HG02588 (cell line): Measurements from ENCODE around the gene UBAP1.
A peak's percentile ranks its signal among the peaks of the same experiment; 100 is the strongest.
"Not testable (repeated sequence)": the region's sequence is repeated elsewhere in the genome, so short reads cannot be mapped to it uniquely, and the experiment has no call there.

ENCODE experiments used
- ATAC-seq: cut with Tn5 transposase; IDR thresholded peaks from one replicate; pipeline ENCODE4 v1.9.1; 2021; ENCODE audit warnings: mild to moderate bottlenecking, moderate library complexity; ENCODE audit not compliant: unreplicated experiment

The UBAP1 gene

GRCh38 chr9:34220218-34220617, 41.4 kb downstream of the UBAP1 start:
- no peak for ATAC-seq

GRCh38 chr9:34224349-34224748, 45.5 kb downstream of the UBAP1 start:
- ATAC-seq = no peak

- ATAC-seq = not testable (repeated sequence)
Observed at GRCh38 chr9:34226144-34226760, 47.4 kb downstream of the UBAP1 start.

- no peak for ATAC-seq
Observed at GRCh38 chr9:34227445-34227844, 48.6 kb downstream of the UBAP1 start.

- ATAC-seq = no peak
Observed at GRCh38 chr9:34230556-34230955, 51.7 kb downstream of the UBAP1 start.

- no peak for ATAC-seq
Observed at GRCh38 chr9:34232201-34232600, 53.4 kb downstream of the UBAP1 start.

GRCh38 chr9:34233672-34234071, 54.8 kb downstream of the UBAP1 start:
- ATAC-seq = no peak

GRCh38 chr9:34237836-34238235, 59.0 kb downstream of the UBAP1 start:
- ATAC-seq = no peak

GRCh38 chr9:34240006-34240405, 61.2 kb downstream of the UBAP1 start:
- no peak for ATAC-seq

- ATAC-seq = no peak
Observed at GRCh38 chr9:34242830-34243229, 64.0 kb downstream of the UBAP1 start.

GRCh38 chr9:34245212-34245611, 66.4 kb downstream of the UBAP1 start:
- not testable (repeated sequence) for ATAC-seq

- no peak for ATAC-seq
Observed at GRCh38 chr9:34246453-34246852, 67.6 kb downstream of the UBAP1 start.

GRCh38 chr9:34247782-34248181, 68.9 kb downstream of the UBAP1 start:
- ATAC-seq = not testable (repeated sequence)

GRCh38 chr9:34249274-34249673, 70.4 kb downstream of the UBAP1 start:
- ATAC-seq = no peak

GRCh38 chr9:34250721-34251120, 71.9 kb downstream of the UBAP1 start:
- ATAC-seq = no peak

- no peak for ATAC-seq
Observed at GRCh38 chr9:34252016-34252415, 73.2 kb downstream of the UBAP1 start.

- ATAC-seq = peak; percentile 48
Observed at GRCh38 chr9:34252670-34253459, 74.0 kb downstream of the UBAP1 start.

- ATAC-seq = no peak
Observed at GRCh38 chr9:34253460-34253837, 74.6 kb downstream of the UBAP1 start.

GRCh38 chr9:34254141-34254913, 75.5 kb downstream of the UBAP1 start:
- ATAC-seq = no peak

- ATAC-seq = no peak
Observed at GRCh38 chr9:34254966-34255825, 76.4 kb downstream of the UBAP1 start.

GRCh38 chr9:34256104-34256503, 77.3 kb downstream of the UBAP1 start:
- no peak for ATAC-seq
